ENCODE results near the gene TMEM9.
"Not testable (repeated sequence)": the region's sequence is repeated elsewhere in the genome, so short reads cannot be mapped to it uniquely, and the experiment has no call there.

TMEM9 gene

DNA sequence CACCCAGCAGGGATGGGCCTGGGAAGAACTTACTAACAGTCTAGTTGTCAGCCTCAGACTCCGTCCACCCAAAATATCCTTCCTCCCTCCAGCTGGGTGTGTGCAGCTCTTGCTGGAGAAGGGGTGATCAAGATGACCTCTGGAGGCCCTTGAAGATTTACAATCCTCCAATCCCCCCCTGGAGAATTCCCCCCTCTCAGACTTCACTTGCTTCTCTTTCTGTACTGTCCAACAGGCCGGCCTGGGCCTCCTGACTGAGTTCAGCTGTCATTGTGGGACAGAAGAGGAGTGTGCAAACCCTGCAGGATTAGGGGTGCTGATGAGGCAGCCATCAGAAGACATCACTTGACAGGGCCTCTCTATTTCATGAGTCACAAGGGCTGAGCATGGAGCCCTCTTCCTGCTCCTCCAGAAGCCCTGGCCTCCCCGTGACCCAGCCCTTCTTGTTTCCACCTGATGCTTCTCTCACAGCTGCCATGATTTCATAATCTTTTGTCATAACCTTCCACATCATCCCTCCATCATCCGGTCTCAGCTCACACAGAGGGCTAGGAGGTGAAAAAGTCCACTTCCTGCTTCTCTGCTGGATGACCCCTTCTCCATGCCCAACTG lies 18.8 kb upstream of the TMEM9 start:
- DNase-seq: no peak

DNA sequence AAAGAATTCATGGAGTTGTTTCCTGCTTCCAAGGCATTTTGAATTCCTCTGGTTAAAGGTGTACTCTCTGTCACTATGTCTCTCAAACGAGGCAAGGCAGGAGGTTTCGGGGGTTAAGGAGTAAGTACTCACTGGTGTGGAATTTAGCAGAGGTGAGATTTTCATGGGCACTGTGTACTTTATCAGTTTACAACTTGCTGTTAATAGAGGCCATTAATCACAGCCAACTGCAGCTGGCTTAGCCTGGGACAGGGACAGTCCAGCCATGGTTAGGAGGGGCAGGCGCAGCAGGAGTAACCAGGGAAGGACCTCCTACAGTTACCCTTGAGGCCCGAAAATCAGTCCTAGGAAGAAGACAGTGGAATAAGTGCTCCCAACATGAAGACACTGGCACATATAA lies 18.1 kb upstream of the TMEM9 start:
- DNase-seq: no peak

DNA sequence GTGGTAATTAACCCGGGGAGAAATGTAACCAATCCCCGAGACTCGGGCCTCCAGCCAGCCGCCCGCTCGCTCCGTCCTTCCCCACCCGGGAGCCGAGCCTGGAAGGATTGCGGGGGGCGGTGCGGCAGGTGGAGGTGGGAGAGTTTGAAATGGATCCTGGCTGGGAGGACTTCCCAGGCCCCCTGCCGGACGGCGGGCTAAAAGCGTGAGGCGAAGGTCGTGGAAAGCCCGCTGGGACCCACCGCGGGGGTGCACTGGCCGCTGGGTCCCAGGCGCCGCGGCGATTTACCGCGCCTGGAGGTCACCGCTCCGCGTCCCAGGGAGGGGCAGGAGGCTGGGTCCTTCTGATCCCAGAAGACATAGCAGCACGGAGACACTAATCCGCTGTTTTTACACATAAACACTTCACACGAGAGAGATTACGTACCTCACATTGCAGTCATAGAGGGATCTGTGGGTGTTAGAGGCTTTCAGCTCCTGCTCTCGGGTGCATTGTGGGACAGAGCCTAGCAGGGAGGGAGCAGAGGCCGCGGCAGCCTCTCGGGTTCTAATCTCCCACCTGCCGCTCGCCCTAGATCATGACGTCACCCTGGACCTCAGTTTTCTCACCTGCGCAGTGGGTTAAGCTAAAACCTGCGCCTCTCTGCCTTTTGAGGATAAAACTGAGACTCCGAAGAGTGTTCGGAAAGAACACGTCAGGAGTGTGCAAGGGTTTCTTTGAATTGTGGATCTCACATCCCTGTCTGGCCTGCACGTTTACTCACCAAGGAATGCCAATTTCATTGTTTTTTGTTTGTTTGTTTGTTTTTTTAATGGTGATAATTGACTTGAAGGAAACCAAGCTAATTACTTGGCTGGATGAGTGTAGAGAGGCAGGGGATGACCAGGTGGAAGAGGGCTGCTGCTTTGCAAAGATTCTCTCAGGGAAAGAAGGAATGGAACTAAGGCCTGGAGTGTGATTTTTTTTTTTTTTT lies 17.1 kb upstream of the TMEM9 start:
- DNase-seq: peak in 1 of 2 experiments; percentile 22

DNA sequence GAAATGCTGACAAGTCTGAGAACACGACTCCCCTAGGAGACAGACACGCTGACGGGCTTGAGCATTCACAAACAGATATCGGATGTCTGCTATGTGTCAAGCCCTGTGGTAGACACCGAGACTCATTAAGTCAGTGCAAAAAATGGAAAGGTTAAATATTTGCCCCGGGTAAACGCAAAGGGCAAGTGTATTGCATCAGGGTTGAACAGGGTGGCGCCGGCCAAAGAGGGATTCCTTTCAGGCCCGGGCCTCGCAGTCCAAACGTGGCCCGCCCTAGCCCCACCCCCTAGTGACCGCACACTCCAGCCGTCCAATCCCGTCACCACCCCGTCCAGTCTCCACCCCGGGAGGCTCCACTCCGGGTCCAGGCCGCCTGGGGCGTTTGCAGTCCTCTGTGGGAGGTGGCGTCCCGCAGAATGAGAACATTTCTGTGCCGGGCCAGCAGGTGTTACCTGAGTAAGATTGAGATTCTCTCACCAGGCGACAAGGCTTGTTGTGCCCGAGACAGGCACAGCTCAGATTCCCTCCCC lies 16.3 kb upstream of the TMEM9 start:
- peak; percentile 44 for DNase-seq

DNA sequence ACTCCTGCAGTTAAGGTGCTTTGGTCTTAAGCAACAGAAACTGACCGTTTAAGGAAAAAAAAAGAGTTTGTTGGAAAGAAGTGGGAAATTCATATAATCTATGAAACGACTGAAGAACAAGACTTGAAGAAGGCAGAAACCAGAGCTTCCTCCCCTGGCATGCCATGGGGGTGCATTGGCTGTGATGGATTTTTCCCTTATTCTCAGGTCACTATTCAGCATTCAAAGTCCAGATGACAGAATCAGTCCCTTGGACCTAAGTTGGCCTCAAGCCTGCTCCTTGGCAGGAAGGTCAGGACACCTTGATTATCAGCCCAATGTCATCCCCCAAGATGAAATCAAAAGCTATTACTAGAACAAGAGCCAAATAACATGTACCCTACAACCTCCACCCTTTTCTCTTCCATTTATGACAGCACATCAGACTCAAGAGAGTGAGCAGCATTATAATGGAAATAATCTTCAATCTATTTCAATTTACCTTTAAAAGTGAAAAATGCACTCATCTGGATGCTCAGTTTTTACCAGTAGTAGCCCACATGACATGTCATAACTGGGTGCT lies 15.8 kb upstream of the TMEM9 start:
- DNase-seq: no peak

DNA sequence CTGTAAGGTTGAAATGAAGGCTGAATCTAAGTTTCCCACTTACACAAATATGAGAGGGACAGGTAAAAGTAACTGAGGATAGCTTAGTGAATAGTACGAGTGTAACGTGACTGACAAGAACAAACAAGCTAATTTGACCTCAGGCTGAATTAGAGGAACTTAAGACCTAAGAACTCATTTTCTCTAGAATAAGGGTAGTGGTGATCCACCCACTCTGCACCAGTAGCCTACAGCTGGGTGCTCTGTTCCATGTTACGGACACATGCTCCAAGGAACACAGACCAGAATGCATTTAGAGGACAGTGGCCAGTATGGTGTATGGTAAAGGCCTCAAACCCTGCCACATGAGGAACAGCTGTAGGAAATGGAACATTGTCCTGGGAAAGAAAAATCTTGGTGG lies 14.9 kb upstream of the TMEM9 start:
- no peak for DNase-seq

DNA sequence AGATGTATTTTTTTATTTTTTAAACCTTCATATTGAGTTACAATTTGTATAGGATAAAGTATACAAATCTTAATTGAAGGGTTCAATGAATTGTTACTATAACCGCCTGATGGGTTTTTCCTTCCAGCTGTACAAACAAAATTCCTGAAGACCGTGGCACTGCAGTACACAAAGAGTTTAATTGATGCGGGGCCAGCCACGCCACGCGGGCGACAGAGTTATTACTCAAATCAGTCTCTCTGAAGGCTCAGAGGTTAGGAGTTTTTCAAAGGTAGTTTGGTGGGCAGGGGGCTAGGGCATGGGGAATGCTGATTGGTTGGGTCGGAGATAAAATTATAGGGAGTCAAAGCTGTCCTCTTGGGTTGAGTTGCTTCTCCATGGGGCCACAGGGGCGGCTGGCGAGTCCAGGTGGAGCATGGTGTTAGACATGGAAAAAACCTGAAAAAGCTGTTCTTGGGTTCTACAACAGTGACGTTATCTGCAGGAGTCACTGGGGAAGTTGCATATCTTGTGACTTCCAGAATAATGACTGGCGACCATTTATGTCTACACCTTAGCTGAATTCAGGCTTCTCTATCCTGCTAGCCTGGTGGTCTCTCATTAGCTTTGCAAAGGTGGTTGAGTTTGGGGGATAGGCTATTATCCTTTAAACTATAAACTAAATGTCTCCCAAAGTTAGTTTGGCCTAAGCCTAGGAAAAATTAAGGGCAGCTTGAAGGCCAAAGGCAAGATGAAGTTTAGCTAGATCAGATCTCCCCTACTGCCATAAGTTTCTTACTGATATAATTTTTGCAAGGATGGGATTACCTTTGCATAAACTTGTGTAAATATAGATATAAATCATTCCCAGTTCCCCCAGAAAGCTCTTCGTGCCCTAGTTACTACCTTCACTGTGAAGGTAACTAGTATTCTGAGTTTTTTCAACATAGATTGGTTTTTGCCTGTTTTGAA lies 13.0 kb upstream of the TMEM9 start:
- DNase-seq: no peak

DNA sequence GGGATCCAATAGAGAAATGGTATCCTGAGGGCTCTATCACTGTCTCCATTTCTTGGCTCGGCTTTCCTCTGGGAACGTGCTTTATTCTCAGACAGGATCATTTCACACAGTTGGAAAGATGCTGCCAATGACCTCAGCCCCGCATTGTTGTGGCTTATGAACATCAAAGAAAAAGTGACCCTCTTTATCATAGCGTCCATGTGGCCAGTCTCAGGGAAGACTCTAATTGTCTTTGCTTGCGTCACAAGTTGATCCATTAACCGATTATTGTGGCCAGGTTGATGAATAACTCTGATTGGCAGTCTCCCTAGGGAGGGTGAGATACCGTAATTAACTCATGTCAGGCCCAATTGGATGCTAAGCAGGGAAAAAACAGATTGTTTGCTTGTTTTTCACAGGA lies 10.4 kb upstream of the TMEM9 start:
- DNase-seq: no peak

DNA sequence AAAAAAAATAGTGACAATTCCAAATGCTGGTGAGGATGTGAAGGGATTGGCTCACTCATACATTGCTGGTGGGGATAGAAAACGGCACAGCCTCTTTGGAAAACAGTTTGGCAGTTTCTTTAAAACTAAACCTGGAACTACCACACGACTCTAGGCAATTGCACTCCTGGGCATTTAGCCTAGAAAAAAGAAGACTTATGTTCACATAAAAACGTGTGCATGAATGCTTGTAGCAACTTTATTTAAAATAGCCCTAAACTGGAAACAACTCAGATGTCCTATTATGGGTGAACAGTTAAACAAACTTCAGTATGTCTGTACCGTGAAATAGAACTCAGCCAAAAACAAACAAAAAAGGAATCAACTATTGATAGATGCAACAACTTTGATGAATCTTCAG lies 9.4 kb upstream of the TMEM9 start:
- DNase-seq: no peak

DNA sequence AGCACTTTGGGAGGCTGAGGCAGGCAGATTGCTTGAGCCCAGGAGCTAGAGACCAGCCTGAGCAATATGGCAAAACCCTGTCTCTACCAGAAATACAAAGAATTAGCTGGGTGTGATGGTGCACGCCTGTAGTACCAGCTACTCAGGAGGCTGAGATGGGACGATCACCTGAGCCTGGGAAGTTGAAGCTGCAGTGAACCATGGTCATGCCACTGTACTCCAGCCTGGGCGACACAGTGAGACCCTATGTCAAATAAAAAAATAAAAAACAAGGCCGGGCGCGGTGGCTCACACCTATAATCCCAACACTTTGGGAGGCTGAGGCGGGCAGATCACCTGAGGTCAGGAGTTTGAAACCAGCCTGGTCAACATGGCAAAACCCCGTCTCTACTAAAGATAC lies 8.8 kb upstream of the TMEM9 start:
- not testable (repeated sequence) for DNase-seq

DNA sequence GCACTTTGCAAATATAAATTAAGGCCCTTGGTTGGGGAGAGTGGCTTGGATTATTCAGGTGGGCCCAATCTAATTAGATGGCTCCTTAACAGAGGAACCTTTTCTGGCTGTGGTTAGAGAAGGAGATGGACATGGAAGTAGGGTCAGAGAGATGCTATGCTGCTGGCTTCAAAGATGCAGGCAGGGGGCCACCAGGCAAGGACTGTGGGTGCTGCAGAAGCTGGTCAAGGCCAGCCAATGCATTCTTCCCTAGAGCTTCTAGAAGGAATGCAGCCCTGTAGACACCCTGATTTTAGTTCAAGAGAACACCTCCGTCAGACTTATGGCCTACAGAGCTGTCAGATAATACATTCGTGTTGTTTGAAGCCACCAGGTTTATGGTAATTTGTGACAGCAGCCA lies 3.7 kb upstream of the TMEM9 start:
- no peak for DNase-seq

DNA sequence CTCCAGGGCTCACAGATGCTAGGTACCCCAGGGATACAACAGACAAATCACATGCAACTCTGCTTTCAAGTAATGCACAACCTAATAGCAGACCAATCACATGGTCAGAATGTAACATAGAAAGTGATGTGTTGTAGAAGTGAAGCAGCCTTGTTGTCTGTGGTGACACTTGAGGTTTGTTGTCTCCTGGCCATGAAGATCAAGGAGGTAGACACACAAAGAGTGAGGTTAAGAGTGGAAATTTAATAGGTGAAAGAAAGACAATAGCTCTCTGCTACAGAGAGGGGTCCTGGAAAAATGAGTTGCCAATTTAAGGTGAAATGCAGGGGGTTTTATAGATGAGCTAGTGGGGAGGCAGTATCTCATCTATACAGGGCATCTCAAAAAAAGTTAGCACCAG lies 2.5 kb upstream of the TMEM9 start:
- DNase-seq: no peak

DNA sequence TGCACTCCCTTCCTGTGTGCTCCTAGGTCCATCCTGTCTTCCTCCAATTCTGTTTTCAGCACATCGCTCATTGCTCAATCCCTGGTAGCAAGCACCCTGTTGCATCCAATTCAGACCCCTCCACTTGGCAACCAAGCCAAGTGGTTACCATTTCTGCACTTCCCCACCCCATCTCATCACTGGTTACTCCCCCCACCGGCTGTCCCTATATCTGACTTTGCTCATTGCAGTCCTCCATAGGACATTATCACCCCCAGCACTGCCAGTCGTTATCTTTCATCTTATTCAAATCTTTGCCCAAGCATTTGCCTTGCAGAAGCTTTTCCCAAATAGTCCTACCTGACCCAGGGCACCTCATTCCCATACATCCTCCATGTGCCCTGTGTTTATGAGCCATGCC lies 2.1 kb upstream of the TMEM9 start:
- no peak for DNase-seq

DNA sequence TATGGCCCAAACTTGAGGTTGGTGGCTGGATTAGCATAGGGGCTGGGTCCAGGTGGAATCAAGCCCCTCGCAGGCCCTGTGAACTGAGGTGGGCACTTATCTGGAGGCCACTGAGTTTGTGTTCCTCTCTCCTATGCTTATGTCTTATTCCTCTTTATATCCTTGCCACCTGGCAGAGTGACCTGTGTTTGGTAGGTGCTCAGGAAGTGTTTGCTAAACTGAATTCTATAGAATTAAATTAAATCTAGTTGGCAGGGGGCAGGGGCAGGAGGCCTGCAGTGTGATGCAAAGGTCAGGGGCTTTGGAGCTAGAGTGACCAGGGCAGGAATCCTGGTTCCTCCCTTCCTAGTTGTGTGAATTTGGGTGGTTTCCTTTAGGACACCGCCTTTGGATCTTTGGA lies 1.1 kb upstream of the TMEM9 start:
- DNase-seq: no peak

DNA sequence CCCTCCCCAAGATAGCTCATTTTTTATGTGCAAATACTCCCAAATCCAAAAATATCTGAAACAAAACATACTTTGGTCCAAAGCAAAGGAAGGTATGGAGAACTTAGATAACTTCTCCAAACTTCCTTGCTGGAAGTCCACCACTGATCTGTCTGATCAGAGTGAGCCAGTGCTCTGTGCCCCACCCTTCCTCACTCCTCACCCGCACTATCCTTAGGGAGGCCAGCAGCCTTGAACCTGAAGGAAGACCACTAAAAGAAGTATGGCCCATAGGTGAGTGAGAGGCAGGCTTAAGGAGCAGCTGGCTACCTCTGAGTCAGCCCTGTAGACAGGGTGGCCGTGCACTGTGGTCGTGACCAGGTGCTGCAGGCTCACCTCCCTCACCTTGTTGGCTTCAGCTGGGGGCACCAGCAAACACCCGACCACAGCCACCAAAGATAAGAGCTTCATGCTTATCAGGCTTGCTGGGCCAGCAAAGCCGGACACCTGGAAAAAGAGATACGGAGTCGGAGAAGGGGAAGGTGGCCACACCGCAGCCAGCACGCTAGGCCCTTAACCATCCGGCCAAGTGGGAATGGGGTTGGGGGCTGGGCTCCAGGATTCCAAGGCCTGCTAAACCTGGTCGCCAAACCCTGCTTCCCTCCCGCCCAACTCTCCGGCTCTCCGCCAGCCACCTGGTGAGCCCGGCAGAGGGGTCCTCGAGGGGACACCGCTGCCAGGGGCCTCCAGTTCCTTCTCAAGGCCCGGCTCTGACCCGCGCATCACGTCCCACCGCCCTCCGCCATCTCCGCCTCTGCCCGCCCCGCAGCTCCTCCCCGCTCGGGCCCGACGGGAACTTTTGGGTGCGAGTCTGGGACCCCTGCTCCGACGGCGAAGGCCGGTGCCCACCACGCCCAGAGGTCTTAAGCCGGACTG lies 543 bp downstream of the TMEM9 start:
- no peak for DNase-seq

DNA sequence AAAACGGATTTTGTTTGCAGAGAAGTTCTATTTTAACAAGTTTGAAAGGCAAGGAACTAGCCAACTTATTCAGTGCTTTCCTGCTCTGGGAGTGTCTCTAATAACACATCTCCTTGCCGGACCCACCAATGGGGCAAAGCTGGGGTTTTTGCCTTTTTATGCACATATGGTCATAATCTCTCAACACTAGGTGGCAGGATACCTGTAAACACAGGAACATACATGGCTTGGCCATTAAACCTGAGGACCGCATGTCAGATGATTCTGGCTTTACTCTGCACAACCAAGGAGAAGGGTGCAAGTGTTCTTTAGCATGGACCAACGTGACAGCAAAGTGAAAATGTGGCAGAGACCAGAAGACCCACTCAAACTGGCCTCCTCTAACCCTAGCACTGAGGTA lies 4.9 kb downstream of the TMEM9 start:
- no peak for DNase-seq

DNA sequence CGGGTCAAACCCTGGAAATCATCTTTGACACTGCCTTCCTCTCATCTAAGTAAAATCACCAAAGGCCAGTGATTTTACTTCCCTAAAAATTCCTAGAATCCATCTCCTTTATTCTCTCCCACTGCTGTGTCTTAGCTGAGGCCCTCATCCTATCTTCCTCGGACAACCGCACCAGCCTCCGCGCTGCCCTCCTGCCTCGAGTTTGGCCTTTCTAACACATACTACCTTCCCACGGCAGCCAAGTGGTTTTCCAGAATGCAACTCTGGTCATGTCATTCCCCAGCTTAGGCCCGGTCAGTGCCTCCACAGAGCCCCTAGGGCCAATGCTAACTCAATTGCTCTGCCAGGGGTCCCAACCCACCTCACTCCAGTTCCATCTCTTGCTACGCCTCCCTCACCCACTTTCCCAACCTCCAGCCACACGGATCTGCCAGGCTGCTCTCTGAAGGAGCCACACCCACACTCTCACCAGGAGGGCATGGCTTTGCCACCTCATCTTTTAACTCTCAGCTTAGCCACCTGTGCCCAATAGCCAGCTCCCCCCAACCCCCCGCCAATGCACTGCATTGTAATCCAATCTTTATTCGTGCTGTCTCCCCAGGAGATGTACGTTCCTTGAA lies 6.8 kb downstream of the TMEM9 start:
- no peak for DNase-seq

DNA sequence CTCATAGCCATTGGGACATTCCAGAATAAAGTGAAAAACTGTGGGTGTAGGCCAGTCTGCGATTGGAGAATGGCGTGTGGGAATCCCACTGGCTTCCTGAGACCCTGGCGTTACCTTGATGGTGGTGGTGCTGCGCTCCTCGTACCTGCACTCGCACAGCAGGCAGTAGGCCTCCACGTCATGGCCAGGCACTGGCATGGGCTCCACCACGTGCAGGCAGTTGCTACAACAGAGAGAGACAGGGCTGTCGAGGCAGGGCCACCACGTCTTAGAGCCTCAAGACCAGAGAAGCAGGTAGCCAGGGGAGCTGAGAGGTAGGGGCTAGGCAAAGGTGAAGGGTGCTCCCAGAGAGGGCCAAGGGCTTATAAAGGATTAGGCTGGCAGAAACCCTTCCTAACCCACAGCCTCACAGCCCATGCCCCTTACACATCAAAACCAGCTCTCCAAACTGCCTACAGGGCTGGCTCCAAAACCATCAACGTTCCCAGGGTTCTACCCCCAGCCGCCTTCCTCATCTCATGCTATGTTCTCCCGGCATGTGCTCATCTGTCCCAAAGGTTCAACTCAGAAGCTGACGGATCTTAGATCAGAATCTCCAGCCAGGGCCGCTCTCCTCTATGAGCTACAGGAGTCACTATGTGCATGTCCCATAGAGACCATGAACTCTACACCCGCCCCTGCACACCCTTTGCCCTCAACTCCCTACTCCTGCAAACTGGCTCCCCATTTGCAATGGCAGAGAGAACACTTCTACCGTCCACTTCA lies 7.5 kb downstream of the TMEM9 start:
- DNase-seq: no peak

DNA sequence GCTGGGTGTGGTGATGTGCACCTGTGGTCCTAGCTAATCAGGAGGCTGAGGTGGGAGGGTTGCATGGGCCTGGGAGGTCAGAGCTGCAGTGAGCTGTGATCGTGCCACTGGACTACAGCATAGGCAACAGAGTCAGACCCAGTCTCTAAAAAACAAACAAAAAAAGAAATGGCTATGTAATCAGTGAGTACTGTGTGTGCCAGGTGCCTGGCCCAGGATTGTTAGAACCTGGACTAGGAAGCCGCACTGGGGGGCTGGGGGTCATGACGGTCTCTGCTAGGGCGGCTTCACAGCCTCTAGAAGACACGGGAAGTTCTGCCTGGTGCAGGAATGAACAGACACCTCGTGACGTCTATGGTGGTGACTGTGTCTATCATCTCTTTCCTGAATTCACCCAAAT lies 8.5 kb downstream of the TMEM9 start:
- no peak for DNase-seq

DNA sequence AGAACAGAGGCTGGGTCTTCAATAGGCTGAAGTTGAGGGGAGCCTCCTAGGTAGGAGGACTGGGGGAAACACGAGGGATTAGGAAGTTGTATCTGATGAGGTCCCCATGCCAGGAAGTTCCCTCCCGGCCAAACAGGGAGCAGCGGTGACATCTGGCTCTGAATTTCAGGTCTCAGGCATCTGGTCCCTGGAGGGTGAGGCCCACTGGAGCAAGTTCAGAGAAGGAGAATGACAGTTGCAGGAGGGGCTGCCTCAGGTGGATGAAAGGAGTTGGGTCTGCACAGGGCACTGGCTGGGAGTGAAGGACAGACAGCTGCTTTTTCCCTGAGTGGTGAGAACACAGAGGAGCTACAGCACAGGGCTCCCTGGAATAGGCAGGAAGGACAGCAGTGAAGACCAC lies 9.1 kb downstream of the TMEM9 start:
- DNase-seq: no peak

Data from activated CD4-positive, alpha-beta T cell treated with anti-CD3 and anti-CD28 coated beads, Interleukin-2, amount 50 U/mL, for 4 hours (primary cell).